ENCODE measurements around the gene HCN2. TPM values are rescaled to one million over a fixed set of nuclear protein-coding genes. Genes with fewer than 3 reads are reported as not detected.

Gene HCN2
- total and polyA plus RNA-seq, 3 donors from 2014 or later = 5.5 to 12.4 (median 6.6) TPM

DNA sequence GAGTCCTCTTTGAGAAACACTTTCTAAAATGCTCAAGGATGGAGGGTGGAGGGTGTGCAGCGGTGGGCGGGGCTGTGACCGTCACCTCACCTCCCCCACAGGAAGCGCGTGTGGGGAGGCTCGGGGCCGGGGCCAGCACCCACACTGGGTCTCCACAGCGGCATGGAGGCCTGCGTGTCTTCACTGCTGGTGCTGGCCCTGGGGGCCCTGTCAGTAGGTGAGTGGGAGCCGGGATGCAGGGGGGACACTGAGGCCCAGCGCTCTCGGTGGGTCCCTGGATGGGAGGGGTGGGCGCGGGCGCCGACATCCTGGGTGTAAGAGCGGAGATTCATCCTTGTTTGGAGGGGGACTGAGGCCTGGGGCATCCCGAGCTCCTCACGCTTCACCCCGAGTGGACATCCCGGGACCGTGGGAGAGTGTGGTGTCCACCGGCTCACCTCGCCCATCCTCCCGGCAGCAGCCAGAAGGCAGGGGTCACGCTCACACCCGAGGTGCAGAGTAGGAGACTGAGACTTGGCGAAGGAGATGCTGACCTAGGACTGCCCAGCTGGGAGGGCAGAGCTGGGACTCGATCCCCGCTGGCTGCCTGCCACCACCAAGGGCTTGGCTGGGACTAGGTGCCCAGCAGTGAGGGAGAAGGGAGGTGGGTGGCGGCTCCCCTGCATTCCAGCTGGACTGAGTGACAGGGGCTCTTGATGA, 45.6 kb upstream of the HCN2 start, which contains the start of gene GZMM:
GZMM (plus strand) TSS at position 144 of the 699 bp plus-strand sequence; CDS start at position 163, 19 bp downstream.
- TF ChIP-seq POLR2A (IDR thresholded peaks at IDR 0.05) (no peak), CTCF (IDR thresholded peaks at IDR 0.05) (no peak)
- Histone ChIP-seq H3K9me3 (no peaks in the 10 kb centered on the region), H3K4me1 (no peaks in the 10 kb centered on the region), H3K27me3 (no peaks in the 10 kb centered on the region), H3K4me3 (no peak within 1 kb of the TSS), H3K36me3 (ENCODE audit: low read depth, missing control alignments) (no peaks in the 10 kb centered on the region), H3K27ac (no peak within 1 kb of the TSS)
- intact Hi-C loops (cut with DNase I; ENCODE audit: low total_unique reads) = no loop called here
- no peak for DNase-seq
- 55 to 63% methylated on average over 16 to 31 of the region's 31 CpGs for WGBS, 2 donors

GRCh38 chr19:547117-547516, 42.6 kb upstream of the HCN2 start:
- 77 to 88% methylated on average over 3 to 12 of the region's 15 CpGs for WGBS, 2 donors
- H3K9me3 ChIP-seq = no peaks in the 10 kb centered on the region
- TF ChIP-seq CTCF (IDR thresholded peaks at IDR 0.05) (no peak), POLR2A (IDR thresholded peaks at IDR 0.05) (no peak)
- no peak overlapping the region for H3K4me3 ChIP-seq
- no peaks in the 10 kb centered on the region for H3K4me1 ChIP-seq
- no peaks in the 10 kb centered on the region for H3K27me3 ChIP-seq
- no peaks in the 10 kb centered on the region for H3K36me3 ChIP-seq (ENCODE audit: low read depth, missing control alignments)
- DNase-seq = no peak
- intact Hi-C loops (cut with DNase I; ENCODE audit: low total_unique reads) = no loop called here
- H3K27ac ChIP-seq = no peak overlapping the region

DNA sequence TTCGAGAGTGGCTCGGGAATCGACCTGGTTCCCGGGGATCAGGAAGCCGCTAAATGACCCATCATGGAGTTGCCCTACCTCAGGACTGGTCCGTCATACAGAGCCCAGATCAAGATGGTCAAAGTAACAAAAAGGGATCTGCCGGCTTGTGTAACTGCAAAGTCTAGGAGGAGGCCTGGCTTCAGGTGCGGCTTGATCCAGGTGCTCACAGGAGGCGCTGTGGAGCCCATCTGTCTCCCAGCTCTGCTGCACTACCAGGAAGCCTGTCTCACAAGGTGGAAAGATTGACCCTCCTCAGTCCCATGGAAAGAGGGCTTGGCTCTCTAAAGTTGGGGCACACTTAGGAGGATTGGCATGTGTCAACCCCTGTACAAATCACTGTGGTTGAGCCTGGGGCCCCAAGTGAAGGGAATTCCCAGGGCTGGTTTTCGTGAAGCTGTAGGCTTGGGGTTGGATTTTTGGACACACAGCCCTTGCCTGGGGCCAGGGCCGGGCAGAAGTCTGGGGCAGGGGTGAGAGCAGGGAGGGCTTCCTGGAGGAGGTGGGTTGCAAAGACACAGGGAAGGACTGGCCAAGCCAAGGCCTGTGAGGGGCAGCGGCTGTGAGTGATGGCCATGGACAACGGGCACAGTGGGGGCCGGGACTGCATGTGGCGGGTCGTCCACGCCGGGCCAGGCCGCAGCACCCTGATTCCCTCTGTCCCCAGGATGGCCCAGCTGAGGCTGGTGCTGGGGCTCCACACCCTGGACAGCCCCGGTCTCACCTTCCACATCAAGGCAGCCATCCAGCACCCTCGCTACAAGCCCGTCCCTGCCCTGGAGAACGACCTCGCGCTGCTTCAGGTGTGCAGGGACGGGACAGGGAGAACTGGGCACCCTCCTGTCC, 41.6 kb upstream of the HCN2 start:
- no peak overlapping the region for H3K4me3 ChIP-seq
- H3K27me3 ChIP-seq = no peaks in the 10 kb centered on the region
- no peak overlapping the region for H3K27ac ChIP-seq
- intact Hi-C loops (cut with DNase I; ENCODE audit: low total_unique reads) = no loop called here
- 86 to 87% methylated on average over 25 to 26 of the region's 26 CpGs for WGBS, 2 donors
- no peaks in the 10 kb centered on the region for H3K9me3 ChIP-seq
- no peaks in the 10 kb centered on the region for H3K4me1 ChIP-seq
- no peak for DNase-seq
- TF ChIP-seq POLR2A (IDR thresholded peaks at IDR 0.05) = no peak
- no peak for TF ChIP-seq CTCF (IDR thresholded peaks at IDR 0.05)
- H3K36me3 ChIP-seq (ENCODE audit: low read depth, missing control alignments) = no peaks in the 10 kb centered on the region

DNA sequence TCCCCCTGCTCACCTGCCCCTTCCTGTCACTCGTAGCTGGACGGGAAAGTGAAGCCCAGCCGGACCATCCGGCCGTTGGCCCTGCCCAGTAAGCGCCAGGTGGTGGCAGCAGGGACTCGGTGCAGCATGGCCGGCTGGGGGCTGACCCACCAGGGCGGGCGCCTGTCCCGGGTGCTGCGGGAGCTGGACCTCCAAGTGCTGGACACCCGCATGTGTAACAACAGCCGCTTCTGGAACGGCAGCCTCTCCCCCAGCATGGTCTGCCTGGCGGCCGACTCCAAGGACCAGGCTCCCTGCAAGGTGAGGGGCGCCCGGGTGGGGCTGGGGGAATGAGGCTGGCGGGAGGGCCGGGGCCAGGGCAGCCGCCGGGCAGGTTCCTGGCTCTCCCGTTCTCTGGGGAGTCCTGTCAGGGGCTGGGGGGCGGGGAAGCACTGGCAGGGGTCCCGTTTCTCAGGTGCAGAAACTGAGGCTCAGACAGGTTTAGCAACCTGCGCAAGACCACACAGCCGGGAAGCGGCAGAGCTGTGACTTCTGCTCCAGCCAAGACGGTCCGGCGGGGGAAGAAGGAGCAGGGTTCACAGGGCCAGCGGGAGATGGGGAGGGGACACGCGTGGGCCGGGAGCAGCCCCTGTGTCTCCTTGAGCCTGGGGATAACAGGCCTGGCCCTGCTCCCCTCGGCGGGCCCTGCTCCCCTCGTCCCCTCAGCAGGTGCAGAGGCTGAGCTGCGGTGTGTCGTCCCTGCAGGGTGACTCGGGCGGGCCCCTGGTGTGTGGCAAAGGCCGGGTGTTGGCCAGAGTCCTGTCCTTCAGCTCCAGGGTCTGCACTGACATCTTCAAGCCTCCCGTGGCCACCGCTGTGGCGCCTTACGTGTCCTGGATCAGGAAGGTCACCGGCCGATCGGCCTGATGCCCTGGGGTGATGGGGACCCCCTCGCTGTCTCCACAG, 40.5 kb upstream of the HCN2 start:
- Histone ChIP-seq H3K9me3 (no peaks in the 10 kb centered on the region), H3K4me3 (no peak overlapping the region), H3K4me1 (no peaks in the 10 kb centered on the region), H3K27me3 (no peaks in the 10 kb centered on the region), H3K27ac (no peak overlapping the region), H3K36me3 (ENCODE audit: low read depth, missing control alignments) (no peaks in the 10 kb centered on the region)
- TF ChIP-seq CTCF (IDR thresholded peaks at IDR 0.05) (no peak), POLR2A (IDR thresholded peaks at IDR 0.05) (no peak)
- DNase-seq = no peak
- intact Hi-C loops (cut with DNase I; ENCODE audit: low total_unique reads) = no loop called here
- WGBS, 2 donors = 77 to 85% methylated on average over 10 to 48 of the region's 52 CpGs
